HG03097 (cell line): ENCODE results near the gene ADAMTS4.
A peak's percentile ranks its signal among the peaks of the same experiment; 100 is the strongest.

Experiments used
- ATAC-seq: cut with Tn5 transposase; IDR thresholded peaks from one replicate; pipeline ENCODE4 v1.9.1; 2021; ENCODE audit not compliant: unreplicated experiment, low FRiP score

Gene ADAMTS4

GRCh38 chr1:161159087-161159912 is 39.6 kb downstream of the ADAMTS4 start, which contains the start of gene USP21:
USP21 (plus strand) TSS chr1:161159500; CDS start chr1:161160641, 1,141 bp downstream.
- peak; percentile 67 for ATAC-seq

DNA sequence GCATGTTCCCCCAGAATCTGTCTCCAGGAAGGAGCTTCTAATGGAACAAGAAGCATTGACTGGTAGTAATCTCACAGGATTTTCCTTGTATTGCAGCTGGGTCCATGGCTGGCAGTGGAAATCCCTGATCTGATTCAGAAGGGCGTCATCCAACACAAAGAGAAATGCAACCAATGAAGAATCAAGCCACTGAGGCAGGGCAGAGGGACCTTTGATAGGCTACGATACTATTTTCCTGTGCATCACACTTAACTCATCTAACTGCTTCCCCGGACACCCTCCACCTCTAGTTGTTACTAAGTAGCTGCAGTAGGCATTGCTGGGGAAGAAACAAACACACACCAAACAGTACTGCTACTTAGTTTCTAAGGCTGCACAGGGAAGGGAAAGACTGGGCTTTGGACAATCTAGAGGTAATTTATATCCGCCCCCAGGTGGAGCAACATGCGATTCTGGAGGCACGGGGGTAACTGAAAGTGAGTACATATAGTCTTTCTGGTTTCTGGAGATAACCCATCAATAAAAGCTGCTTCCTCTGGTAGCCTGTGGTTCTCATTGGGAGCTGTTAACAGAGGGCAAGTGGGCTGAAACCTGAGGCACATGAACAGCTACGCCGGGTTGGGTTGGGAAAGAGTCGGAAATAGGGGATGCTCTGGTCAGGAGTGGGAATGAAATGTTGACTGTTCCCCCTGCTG is 40.4 kb downstream of the ADAMTS4 start:
- no peak for ATAC-seq

DNA sequence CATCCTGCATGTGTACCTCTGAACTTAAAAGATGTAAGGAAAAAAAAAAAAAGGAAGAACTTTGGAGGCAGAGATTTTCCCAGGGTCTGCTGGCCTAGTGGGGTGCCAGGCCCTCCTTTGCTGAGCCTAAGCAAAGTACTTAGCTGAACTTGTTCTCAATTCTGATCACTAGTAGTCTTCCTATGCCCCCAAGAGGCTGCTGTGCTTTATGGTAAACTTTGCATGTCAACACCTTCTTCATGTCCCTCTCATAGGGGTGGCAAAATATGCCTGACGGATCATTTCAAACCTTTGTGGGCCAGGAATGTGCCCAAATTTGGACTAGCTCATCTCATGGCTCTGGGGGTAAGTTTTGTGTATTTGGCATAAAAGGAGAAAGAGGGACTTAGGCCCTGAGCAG is 41.0 kb downstream of the ADAMTS4 start:
- ATAC-seq: no peak

GRCh38 chr1:161153682-161154337 is 45.0 kb downstream of the ADAMTS4 start, which contains the start of gene UFC1:
UFC1 (plus strand) TSS chr1:161153978; CDS start chr1:161153998, 20 bp downstream.
- peak; percentile 80 for ATAC-seq

- ATAC-seq: no peak
Measured at GRCh38 chr1:161153176-161153575, 45.7 kb downstream of the ADAMTS4 start.

- ATAC-seq: no peak
Measured at GRCh38 chr1:161145832-161146231, 53.0 kb downstream of the ADAMTS4 start.

DNA sequence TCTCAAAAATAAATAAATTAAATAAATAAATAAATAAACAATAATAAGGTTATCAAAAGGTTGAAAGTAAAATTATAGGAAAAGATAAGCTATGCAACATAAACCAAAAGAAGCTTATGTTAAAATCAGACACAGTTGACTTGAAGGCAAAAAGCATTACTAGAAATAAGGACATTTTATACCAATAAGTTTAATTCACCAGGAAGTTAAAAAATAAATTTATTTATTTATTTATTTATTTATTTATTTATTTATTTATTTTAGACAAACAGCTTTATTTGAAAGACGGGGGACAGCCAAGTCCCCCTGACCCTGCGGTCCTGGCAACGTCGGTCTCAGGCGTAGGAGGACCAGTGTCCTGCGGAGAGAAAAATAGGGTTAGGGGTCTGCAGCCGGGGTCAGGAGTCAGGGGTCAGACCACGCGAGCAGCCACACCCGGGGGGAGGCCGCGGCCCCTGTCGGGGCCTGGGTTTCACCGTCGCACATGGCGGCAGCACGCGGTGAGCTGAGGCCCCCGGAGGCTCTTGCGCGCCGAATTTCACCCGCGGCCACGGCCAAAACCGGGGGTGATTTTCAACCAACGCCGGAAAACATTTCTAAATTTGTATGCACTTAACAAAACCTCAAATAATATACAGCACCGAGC is 58.0 kb downstream of the ADAMTS4 start:
- no peak for ATAC-seq

- ATAC-seq: no peak
Measured at GRCh38 chr1:161139766-161140165, 59.1 kb downstream of the ADAMTS4 start.

DNA sequence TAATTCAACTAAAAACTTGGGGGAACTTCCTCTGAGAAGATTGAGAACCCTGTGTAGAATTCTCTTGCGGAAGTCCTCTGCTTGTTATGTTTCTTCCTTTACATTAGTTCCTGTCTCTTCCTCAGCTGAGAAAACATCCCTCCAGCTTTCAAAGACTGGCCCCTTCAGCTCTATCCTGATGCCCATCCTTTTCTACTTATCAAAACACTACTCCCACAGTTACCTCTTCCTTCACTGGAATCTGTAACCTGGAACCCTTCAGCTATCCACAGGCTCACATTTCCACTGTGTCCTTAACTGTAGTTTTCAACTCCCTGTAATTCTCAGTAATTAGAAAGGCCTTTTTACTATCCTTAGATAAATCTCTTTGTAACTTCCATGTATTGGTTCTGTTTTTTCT is 60.4 kb downstream of the ADAMTS4 start:
- no peak for ATAC-seq

GRCh38 chr1:161137881-161138280 is 61.0 kb downstream of the ADAMTS4 start:
- no peak for ATAC-seq
